SK-N-MC (cell line): ENCODE results near the gene ENTPD8.
A peak's percentile ranks its signal among the peaks of the same experiment; 100 is the strongest.

Source experiments
- DNase-seq: peaks from one replicate; pipeline ENCODE4 v3.0.0-alpha.2; 2011; ENCODE audit warnings: low read depth, low spot score
- H3K27ac ChIP-seq: fragments of 200-600 bp; sonication (generic); 2 replicates; pipeline ENCODE4 v1.5.1; 2016; ENCODE audit warnings: mixed run types
- H3K36me3 ChIP-seq: fragments of 200-600 bp; sonication (generic); 2 replicates; pipeline ENCODE4 v1.6.1; 2017; ENCODE audit warnings: antibody characterized with exemption, low read length, mixed read lengths; ENCODE audit not compliant: insufficient read depth
- H3K4me3 ChIP-seq: fragments of 200-600 bp; sonication (generic); 2 replicates; pipeline ENCODE4 v1.5.1; 2016
- H3K9ac ChIP-seq: fragments of 200-600 bp; sonication (generic); 2 replicates; pipeline ENCODE4 v1.8.0; 2017; ENCODE audit warnings: mixed run types, mixed read lengths; ENCODE audit not compliant: insufficient read length
- H3K9me3 ChIP-seq: fragments of 200-600 bp; sonication (generic); 2 replicates; pipeline ENCODE4 v1.6.1; 2017; ENCODE audit warnings: low read depth, mild to moderate bottlenecking, antibody characterized with exemption, low read length, moderate library complexity, mixed read lengths
- EZH2 ChIP-seq: fragments of 200-600 bp; sonication (generic); IDR thresholded peaks from one replicate; pipeline ENCODE4 v1.6.1; 2017; ENCODE audit warnings: antibody characterized with exemption
- FOXP2 ChIP-seq: optimal IDR thresholded peaks from 2 replicates; pipeline ENCODE3; 2011; ENCODE audit warnings: mild to moderate bottlenecking, moderate library complexity; ENCODE audit not compliant: insufficient read depth; ENCODE audit errors: extremely low read length, control extremely low read depth
- POLR2AphosphoS5 ChIP-seq: IDR thresholded peaks from 2 replicates; pipeline ENCODE4 v1.6.1; 2012; ENCODE audit warnings: mild to moderate bottlenecking, low read depth, low read length, borderline replicate concordance

Gene ENTPD8

GRCh38 chr9:137461316-137461662 lies 20.1 kb upstream of the ENTPD8 start:
- no peaks in the 10 kb centered on the region for H3K9me3 ChIP-seq
- TF ChIP-seq FOXP2: no peak
- TF ChIP-seq EZH2: no peak
- no peak for TF ChIP-seq POLR2AphosphoS5
- no peak overlapping the region for H3K27ac ChIP-seq
- DNase-seq: no peak
- H3K4me3 ChIP-seq: no peak overlapping the region
- H3K36me3 ChIP-seq: no peaks in the 10 kb centered on the region; the same call in 1 of the 2 replicates
- no peak overlapping the region for H3K9ac ChIP-seq

DNA sequence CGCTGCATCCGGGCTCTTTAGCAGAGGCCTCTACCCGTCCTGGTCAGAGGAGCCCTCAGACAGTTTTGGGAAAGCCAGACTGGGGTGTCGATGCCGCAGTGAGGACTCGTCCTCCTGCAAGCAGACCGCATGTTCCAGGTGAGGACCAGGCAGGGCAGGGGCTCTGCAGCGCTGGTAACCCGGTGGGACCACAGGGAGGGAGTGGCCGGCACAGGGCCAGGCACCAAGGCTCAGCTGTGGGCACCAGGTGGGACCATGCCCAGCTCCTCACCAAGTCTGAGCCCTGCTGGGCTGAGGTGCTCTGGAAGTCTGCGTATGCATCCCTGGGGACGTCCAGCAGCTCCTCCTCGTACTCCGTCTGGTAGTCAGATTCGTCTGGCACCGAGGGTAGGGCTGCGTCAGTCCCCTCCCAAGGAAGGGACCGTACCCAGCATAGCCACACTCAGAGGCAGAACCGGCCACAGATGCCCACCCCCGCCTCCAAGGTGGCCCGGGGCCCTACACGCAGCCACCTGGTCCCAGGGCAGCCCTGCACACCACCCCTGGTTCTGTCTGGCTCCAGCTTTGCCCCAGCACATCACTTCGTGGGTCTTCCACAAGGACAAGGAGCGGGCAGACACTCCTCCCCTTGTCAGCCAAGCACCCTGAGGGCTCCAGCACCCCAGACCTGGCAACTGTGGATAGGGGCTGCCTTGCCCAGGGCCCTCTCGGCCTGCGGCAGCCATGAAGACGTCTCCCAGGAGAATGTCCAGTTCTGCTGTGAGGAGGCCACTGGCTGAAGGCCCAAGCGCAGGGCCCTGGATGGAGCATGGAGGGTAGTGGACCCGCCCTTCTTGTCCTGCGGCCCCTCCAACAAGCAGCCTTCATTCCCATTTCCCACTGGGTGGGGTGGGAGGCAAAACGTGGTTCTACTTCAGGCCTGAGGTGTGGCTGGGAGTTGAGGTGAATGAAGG lies 19.5 kb upstream of the ENTPD8 start:
- H3K9ac ChIP-seq: no peak overlapping the region
- no peak for DNase-seq
- no peak overlapping the region for H3K4me3 ChIP-seq
- no peak overlapping the region for H3K27ac ChIP-seq
- TF ChIP-seq FOXP2 (no peak), EZH2 (no peak), POLR2AphosphoS5 (no peak)
- no peaks in the 10 kb centered on the region for H3K9me3 ChIP-seq
- H3K36me3 ChIP-seq: no peaks in the 10 kb centered on the region; the same call in 1 of the 2 replicates

DNA sequence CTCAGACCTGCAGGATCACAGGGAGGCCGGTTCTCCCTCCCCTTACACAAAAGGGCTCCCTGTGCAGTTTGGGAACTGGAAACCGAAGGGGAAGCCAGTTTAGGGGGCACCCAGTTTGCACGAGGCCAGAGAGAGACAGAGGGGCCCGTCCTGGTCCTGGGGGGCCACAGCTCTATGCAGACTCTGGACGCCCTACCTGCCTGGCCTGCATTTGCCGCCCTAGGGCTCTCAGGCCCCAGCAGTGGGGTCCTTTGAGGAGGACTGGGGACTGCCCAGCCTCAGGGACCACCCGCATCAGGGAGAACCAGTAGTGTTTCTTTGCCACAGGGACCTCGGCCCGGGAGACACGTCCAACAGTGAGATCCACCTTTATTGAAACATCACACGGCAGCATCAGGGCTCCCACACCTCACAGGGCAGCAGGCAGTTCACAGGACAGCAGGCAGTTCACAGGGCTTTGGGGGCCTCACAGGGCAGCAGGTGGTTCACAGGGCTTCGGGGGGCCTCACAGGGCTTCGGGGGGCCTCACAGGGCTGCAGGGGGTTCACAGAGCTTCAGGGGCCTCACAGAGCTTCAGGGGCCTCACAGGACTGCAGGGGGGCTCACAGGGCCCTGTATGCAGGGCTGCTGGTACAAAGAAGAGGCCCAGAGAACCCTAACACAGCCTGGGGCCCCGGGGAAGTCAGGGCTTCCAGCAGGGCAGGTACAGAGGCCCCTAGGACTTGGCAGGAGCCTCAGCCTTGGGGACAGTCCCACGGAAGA lies 18.6 kb upstream of the ENTPD8 start:
- TF ChIP-seq FOXP2 (peak; percentile 3), POLR2AphosphoS5 (no peak)
- Histone ChIP-seq H3K9ac (peak overlapping the region; percentile 71), H3K9me3 (no peaks in the 10 kb centered on the region), H3K4me3 (peak overlapping the region; percentile 65), H3K27ac (peak overlapping the region; percentile 67), H3K36me3 (no peaks in the 10 kb centered on the region; the same call in 1 of the 2 replicates)
- no peak for DNase-seq

DNA sequence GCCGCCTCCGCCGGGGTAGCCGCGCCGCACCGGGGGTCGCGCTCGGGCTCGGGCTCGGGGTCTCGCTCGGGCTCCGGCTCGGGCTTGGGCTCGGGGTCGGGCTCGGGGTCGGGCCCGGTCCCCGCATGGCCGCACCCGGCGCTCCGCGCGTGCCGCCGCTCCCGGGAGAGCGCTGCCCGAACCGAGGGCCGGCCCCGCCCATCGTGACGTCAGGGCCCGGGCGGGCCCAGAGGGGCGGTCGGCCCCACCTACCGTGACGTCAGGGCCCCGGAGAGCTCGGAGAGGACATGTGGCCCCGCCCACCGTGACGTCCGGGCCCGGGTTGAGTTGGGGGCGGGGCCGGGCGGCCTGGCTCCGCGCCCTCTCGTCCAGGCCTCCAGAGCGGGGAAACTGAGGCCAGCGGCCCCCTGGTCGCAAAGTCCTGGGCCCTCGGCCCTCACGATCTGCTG lies 18.0 kb upstream of the ENTPD8 start, which contains the start of gene NSMF:
Gene NSMF, minus strand, starts transcription at position 183 of the 449 bp plus-strand sequence. CDS start 232 bp downstream, outside the sequence.
- DNase-seq: no peak
- Histone ChIP-seq H3K9ac (peak within 1 kb of the TSS; percentile 76), H3K27ac (peak within 1 kb of the TSS; percentile 67), H3K9me3 (no peaks in the 10 kb centered on the region), H3K36me3 (no peaks in the 10 kb centered on the region; the same call in 1 of the 2 replicates), H3K4me3 (peak within 1 kb of the TSS; percentile 86)
- TF ChIP-seq FOXP2 (peak; percentile 31), POLR2AphosphoS5 (peak; percentile 61; the same call in 1 of the 2 replicates), EZH2 (no peak)

DNA sequence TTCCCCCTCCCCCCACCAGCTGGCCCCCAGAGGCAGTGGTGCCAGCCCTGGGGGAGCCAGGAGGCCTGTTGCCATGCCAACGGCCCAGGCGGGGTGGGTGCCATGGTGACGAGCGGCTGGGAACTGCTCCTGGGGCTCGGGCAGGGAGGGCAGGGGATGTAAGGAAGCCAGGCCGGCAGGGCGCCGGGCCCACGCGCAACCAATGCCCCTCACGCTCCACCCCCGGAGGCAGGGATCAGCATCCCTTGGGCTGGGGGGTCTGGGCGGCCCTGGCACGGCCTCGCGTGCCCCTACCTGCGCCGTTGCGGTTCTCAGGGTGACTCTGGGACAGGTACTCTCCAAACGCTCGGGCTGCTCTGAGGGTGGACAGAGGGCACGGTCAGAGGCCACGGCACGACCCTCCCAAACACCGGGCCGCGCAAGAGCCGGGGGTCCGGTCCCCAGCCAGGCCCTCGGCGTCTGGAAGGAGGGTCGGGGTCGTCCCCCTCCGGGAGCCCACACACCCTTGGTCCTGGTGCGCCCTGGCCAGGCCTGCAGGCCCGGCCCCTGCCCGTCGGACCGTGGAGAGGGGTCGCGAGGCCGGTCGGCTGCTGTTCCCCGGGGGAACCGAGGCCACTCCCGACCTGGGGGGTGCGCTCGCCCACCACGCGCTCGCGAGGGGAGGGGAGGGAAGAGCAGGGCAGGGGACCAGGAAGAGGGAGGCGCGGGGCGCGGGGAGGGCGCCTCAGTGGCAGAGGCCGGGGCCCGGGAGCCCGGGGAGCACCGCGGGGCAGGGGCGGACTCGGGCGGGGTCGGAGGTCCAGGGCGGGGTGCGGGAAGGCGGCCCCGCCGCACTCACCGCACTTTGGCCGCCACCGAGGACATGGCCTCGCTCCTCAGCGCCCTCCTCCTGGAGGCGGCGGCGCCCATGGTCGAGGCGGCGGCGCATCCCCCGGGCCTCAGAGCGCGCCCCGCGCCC lies 17.3 kb upstream of the ENTPD8 start:
- DNase-seq: no peak
- Histone ChIP-seq H3K9ac (peak overlapping the region; percentile 76), H3K27ac (no peak overlapping the region), H3K4me3 (peak overlapping the region; percentile 86), H3K36me3 (no peaks in the 10 kb centered on the region; the same call in 1 of the 2 replicates), H3K9me3 (no peaks in the 10 kb centered on the region)
- TF ChIP-seq EZH2 (no peak), FOXP2 (no peak), POLR2AphosphoS5 (no peak)

- H3K9me3 ChIP-seq: no peaks in the 10 kb centered on the region
- no peak overlapping the region for H3K9ac ChIP-seq
- TF ChIP-seq FOXP2: no peak
- TF ChIP-seq POLR2AphosphoS5: no peak
- no peak for TF ChIP-seq EZH2
- H3K4me3 ChIP-seq: peak overlapping the region; percentile 86
- H3K36me3 ChIP-seq: no peaks in the 10 kb centered on the region; the same call in 1 of the 2 replicates
- H3K27ac ChIP-seq: no peak overlapping the region
- no peak for DNase-seq
Observed at GRCh38 chr9:137457406-137458193, 16.4 kb upstream of the ENTPD8 start.
